Measurements from ENCODE around the gene LSM4.
A peak's percentile ranks its signal among the peaks of the same experiment; 100 is the strongest.

LSM4 gene

DNA sequence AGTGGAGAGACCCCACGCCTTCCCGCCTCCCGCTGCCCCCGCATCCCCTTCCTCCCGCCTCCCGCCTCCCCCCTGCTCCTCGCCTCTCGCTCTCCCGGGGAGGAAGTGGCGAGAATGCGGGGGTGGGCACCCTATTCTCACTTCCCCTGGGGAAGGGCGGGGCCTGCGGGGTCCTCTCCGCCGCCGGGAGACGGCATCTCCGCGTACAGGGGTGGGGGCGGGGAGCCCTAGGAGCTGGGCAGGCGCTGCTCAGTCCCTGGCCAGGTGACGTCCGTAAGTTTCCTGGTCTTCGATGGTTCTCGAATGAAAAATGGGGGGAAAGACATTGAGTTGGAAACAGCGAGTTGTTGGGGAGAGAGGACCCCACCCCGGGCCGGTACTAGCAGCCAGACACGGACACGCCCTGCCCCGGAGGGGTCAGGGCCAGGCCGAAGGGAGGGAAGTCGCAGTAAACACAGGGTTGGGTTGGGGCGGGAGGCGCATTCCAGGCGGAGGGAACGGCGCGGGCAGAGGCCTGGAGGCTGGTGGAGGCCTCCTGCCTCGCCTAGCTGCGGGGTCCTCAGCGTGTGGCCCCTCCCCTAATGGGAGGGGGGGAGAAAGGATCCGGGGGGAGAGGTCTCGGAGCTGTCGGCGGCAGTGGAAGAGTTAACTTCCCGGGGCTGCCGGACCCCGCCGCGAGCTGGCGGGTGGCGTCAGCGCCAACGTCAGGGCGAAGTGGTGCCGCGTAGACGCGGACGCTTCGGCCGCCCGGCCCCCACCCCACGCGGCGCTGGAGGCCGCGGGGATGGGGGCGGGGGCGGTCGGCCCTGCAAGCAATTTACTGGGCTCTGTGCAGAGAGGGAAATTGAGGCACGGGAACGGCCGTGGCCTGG, 31.1 kb downstream of the LSM4 start (continued):
- TF ChIP-seq ZNF239 (tag by site-specific recombination; IDR thresholded peaks at IDR 0.05): no peak; the same call in 1 of the 2 replicates
- no peak for TF ChIP-seq ZFP41 (tag by site-specific recombination; IDR thresholded peaks at IDR 0.05; ENCODE audit: borderline replicate concordance)
- TF ChIP-seq, protein P1, sequence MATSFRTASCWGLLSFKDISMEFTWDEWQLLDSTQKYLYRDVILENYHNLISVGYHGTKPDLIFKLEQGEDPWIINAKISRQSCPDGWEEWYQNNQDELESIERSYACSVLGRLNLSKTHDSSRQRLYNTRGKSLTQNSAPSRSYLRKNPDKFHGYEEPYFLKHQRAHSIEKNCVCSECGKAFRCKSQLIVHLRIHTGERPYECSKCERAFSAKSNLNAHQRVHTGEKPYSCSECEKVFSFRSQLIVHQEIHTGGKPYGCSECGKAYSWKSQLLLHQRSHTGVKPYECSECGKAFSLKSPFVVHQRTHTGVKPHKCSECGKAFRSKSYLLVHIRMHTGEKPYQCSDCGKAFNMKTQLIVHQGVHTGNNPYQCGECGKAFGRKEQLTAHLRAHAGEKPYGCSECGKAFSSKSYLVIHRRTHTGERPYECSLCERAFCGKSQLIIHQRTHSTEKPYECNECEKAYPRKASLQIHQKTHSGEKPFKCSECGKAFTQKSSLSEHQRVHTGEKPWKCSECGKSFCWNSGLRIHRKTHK (tag by site-specific recombination; IDR thresholded peaks at IDR 0.05): no peak
- TF ChIP-seq ZBTB20 (tag by site-specific recombination; IDR thresholded peaks at IDR 0.05): peak; percentile 83
- peak; percentile 49; the same call in 1 of the 2 replicates for TF ChIP-seq ZNF423 (tag by site-specific recombination; IDR thresholded peaks at IDR 0.05)
- no peak for TF ChIP-seq AEBP2 (tag by site-specific recombination; IDR thresholded peaks at IDR 0.05; ENCODE audit: borderline replicate concordance)
- TF ChIP-seq, protein P2, sequence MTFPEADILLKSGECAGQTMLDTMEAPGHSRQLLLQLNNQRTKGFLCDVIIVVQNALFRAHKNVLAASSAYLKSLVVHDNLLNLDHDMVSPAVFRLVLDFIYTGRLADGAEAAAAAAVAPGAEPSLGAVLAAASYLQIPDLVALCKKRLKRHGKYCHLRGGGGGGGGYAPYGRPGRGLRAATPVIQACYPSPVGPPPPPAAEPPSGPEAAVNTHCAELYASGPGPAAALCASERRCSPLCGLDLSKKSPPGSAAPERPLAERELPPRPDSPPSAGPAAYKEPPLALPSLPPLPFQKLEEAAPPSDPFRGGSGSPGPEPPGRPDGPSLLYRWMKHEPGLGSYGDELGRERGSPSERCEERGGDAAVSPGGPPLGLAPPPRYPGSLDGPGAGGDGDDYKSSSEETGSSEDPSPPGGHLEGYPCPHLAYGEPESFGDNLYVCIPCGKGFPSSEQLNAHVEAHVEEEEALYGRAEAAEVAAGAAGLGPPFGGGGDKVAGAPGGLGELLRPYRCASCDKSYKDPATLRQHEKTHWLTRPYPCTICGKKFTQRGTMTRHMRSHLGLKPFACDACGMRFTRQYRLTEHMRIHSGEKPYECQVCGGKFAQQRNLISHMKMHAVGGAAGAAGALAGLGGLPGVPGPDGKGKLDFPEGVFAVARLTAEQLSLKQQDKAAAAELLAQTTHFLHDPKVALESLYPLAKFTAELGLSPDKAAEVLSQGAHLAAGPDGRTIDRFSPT (tag by site-specific recombination; IDR thresholded peaks at IDR 0.05): peak; percentile 91
- peak; percentile 37; the same call in 1 of the 2 replicates for TF ChIP-seq ZNF10 (tag by site-specific recombination; IDR thresholded peaks at IDR 0.05)
- TF ChIP-seq ZNF776 (tag by site-specific recombination; IDR thresholded peaks at IDR 0.05; ENCODE audit: borderline replicate concordance): no peak
- TF ChIP-seq ZNF571 (tag by site-specific recombination; IDR thresholded peaks at IDR 0.05): no peak
- TF ChIP-seq ZNF777 (tag by site-specific recombination; IDR thresholded peaks at IDR 0.05; ENCODE audit: borderline replicate concordance): no peak; the same call in 1 of the 2 replicates
- TF ChIP-seq YY1 (tag by site-specific recombination; IDR thresholded peaks at IDR 0.05): no peak
- TF ChIP-seq ZNF394 (tag by site-specific recombination; IDR thresholded peaks at IDR 0.05; ENCODE audit: borderline replicate concordance): no peak
- TF ChIP-seq ZNF624 (tag by site-specific recombination; IDR thresholded peaks at IDR 0.05): no peak
- no peak for TF ChIP-seq ZNF747 (tag by site-specific recombination; IDR thresholded peaks at IDR 0.05)
- no peak; the same call in none of the 2 replicates for TF ChIP-seq ZNF76 (tag by site-specific recombination; IDR thresholded peaks at IDR 0.05; ENCODE audit: borderline replicate concordance, low read depth)
- no peak for TF ChIP-seq ZNF266 (tag by site-specific recombination; IDR thresholded peaks at IDR 0.05; ENCODE audit: low read depth)
- TF ChIP-seq ZSCAN23 (tag by site-specific recombination; IDR thresholded peaks at IDR 0.05): peak; percentile 25; the same call in 1 of the 2 replicates
- peak; percentile 99 for TF ChIP-seq ZIC2 (tag by site-specific recombination; IDR thresholded peaks at IDR 0.05)
- no peak for TF ChIP-seq GFI1B (tag by site-specific recombination; IDR thresholded peaks at IDR 0.05)
- TF ChIP-seq ZNF677 (tag by site-specific recombination; IDR thresholded peaks at IDR 0.05): no peak
- TF ChIP-seq EGR2 (tag by site-specific recombination; IDR thresholded peaks at IDR 0.05; ENCODE audit: low read depth): peak; percentile 79
- TF ChIP-seq PRDM10 (tag by site-specific recombination; IDR thresholded peaks at IDR 0.05): peak; percentile 93
- TF ChIP-seq ZNF214 (tag by site-specific recombination; IDR thresholded peaks at IDR 0.05; ENCODE audit: borderline replicate concordance): no peak
- TF ChIP-seq ZNF596 (tag by site-specific recombination; IDR thresholded peaks at IDR 0.05): 0 out of 2 replicates have a peak, but pooled peaks have one; percentile 25
- TF ChIP-seq ZNF558 (tag by site-specific recombination; IDR thresholded peaks at IDR 0.05): no peak
- no peak for TF ChIP-seq ZNF549 (tag by site-specific recombination; IDR thresholded peaks at IDR 0.05)
- no peak for TF ChIP-seq ZNF169 (tag by site-specific recombination; IDR thresholded peaks at IDR 0.05)
